Measurements from ENCODE around the gene FBF1. TPM values are rescaled to one million over a fixed set of nuclear protein-coding genes. Genes with fewer than 3 reads are reported as not detected.
"Not testable (repeated sequence)": the region's sequence is repeated elsewhere in the genome, so short reads cannot be mapped to it uniquely, and the experiment has no call there.

Gene FBF1
- total RNA-seq, 1 donor from 2014 or later, result 19.4 TPM

- no peaks in the 10 kb centered on the region for H3K27me3 Mint-ChIP-seq (ENCODE audit: insufficient read depth)
- peaks cover 34% of the 10 kb centered on the region for H3K4me1 Mint-ChIP-seq (ENCODE audit: low read depth)
- no peak for DNase-seq (ENCODE audit: low spot score)
- intact Hi-C loops (cut with micrococcal nuclease), result no loop called here
- no peaks in the 10 kb centered on the region for H3K9me3 Mint-ChIP-seq
- no peak overlapping the region for H3K27ac Mint-ChIP-seq
- H3K4me3 Mint-ChIP-seq, result no peak overlapping the region
- H3K36me3 Mint-ChIP-seq (ENCODE audit: low read depth), result no peaks in the 10 kb centered on the region
Observed at GRCh38 chr17:75869282-75870141, 71.3 kb downstream of the FBF1 start.

- H3K36me3 Mint-ChIP-seq (ENCODE audit: low read depth); H3K27ac Mint-ChIP-seq; H3K27me3 Mint-ChIP-seq (ENCODE audit: insufficient read depth); intact Hi-C loops (cut with micrococcal nuclease); DNase-seq (ENCODE audit: low spot score); H3K4me3 Mint-ChIP-seq; H3K9me3 Mint-ChIP-seq: not testable (repeated sequence)
- H3K4me1 Mint-ChIP-seq (ENCODE audit: low read depth), result peaks cover 36% of the 10 kb centered on the region
Observed at GRCh38 chr17:75868730-75869281, 72.0 kb downstream of the FBF1 start.

DNA sequence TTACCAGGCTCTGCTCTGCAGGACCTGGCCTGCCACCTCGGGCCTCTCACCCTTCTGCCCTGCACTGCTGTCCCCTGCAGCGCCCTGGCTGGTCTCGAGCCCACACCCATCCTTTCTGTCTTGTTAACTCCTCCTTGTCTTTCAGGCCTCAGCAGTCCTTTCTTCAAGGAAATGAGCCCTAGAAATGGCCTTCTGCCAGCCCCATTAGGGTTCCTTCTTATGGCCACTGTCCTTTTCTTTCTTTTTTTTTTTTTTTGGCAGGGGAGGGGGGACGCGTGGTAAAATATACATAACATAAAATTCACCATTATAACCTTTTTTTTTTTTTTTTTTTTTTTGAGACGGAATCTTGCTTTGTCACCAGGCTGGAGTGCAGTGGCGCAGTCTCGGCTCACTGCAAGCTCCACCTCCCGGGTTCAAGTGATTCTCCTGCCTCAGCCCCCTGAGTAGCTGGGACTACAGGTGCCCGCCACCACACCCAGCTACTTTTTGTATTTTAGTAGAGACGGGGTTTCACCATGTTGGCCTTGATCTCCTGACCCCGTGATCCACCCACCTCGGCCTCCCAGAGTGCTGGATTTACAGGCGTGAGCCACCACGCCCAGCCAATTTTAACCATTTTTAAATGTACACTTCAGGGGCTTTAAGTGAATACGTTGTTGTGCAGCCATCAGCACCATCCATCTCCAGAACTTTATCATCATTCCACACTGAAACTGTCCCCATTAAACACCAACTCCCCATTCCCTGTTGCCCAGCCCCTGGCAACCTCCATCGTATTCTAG, 75.2 kb downstream of the FBF1 start:
- intact Hi-C loops (cut with micrococcal nuclease), result not testable (repeated sequence)

DNA sequence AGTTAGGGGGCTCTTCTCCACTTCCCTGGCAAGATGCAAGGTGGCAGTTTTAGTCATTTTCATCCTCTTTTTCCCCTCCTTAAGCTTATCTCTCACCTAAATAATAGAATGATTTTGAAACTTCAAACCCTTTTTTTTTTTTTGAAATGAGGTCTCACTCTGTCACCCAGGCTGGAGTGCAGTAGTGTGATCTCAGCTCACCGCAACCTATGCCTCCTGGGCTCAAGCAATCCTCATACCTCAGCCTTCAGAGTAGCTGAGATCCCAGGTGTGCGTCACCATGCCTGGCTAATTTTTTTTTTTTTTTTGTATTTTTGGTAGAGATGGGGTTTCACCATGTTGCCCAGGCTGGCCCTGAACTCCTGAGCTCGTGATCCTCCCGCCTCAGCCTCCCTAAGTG, 76.0 kb downstream of the FBF1 start:
- H3K4me1 Mint-ChIP-seq (ENCODE audit: low read depth), result peaks cover 21% of the 10 kb centered on the region

More for the DNA sequence above, 75.2 kb downstream of the FBF1 start:
- H3K9me3 Mint-ChIP-seq; DNase-seq (ENCODE audit: low spot score); H3K36me3 Mint-ChIP-seq (ENCODE audit: low read depth); H3K27me3 Mint-ChIP-seq (ENCODE audit: insufficient read depth): not testable (repeated sequence)
- peaks cover 21% of the 10 kb centered on the region for H3K4me1 Mint-ChIP-seq (ENCODE audit: low read depth)
- peak overlapping the region; percentile 50 for H3K4me3 Mint-ChIP-seq
- H3K27ac Mint-ChIP-seq, result peak overlapping the region; percentile 82

DNA sequence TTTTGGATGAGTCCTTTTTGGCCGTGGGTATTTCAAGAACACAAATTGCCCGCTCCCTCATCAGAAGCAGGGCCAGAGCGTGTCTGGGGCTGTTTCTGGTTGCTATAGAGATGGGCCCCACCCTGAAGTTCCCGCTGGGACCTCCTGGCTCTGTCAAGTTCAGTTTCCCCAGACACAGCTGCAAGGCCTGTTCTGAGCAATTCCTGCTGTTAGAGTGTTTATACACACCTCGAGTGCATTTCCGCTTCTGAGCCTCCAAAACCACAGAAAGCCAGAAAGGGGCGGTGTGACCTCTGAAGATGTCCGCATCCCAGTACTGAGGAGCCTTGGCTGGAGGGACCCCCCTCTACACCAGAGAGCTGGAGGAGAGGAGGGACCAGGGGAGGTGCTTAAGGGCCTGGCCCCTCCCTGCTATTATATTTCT, 76.4 kb downstream of the FBF1 start:
- H3K4me3 Mint-ChIP-seq, result peak overlapping the region; percentile 50
- intact Hi-C loops (cut with micrococcal nuclease), result no loop called here

More for the DNA sequence above, 76.0 kb downstream of the FBF1 start:
- peak overlapping the region; percentile 82 for H3K27ac Mint-ChIP-seq
- H3K9me3 Mint-ChIP-seq; intact Hi-C loops (cut with micrococcal nuclease); H3K36me3 Mint-ChIP-seq (ENCODE audit: low read depth); DNase-seq (ENCODE audit: low spot score); H3K27me3 Mint-ChIP-seq (ENCODE audit: insufficient read depth): not testable (repeated sequence)
- H3K4me3 Mint-ChIP-seq, result peak overlapping the region; percentile 50

GRCh38 chr17:75861927-75862317, 78.9 kb downstream of the FBF1 start:
- DNase-seq (ENCODE audit: low spot score), result no peak
- Mint-ChIP-seq H3K9me3 (no peaks in the 10 kb centered on the region), H3K4me1 (ENCODE audit: low read depth) (peaks cover 38% of the 10 kb centered on the region), H3K36me3 (ENCODE audit: low read depth) (peaks cover 1% of the 10 kb centered on the region), H3K4me3 (no peak overlapping the region), H3K27ac (peak overlapping the region; percentile 79), H3K27me3 (ENCODE audit: insufficient read depth) (no peaks in the 10 kb centered on the region)
- intact Hi-C loops (cut with micrococcal nuclease), result no loop called here

More for the DNA sequence above, 76.4 kb downstream of the FBF1 start:
- Mint-ChIP-seq H3K4me1 (ENCODE audit: low read depth) (peaks cover 21% of the 10 kb centered on the region), H3K36me3 (ENCODE audit: low read depth) (peaks cover 1% of the 10 kb centered on the region), H3K9me3 (no peaks in the 10 kb centered on the region), H3K27me3 (ENCODE audit: insufficient read depth) (no peaks in the 10 kb centered on the region), H3K27ac (peak overlapping the region; percentile 82)
- peak; percentile 62 for DNase-seq (ENCODE audit: low spot score)

Other genes starting within 250 kb of the FBF1 start
- 1.4 and 2.7 TPM in 2 replicates for gene ITGB4, start 219.6 kb downstream of the FBF1 start, total RNA-seq
- 48.0 and 49.3 TPM in 2 replicates for gene GALK1, start 175.8 kb downstream of the FBF1 start, total RNA-seq
- 26.0 and 26.9 TPM in 2 replicates for gene UNK, start 156.2 kb downstream of the FBF1 start, total RNA-seq
- 185 and 186 TPM in 2 replicates for gene UNC13D, start 96.6 kb downstream of the FBF1 start, total RNA-seq
- 68.8 and 74.4 TPM in 2 replicates for gene WBP2, start 85.7 kb downstream of the FBF1 start, total RNA-seq
- gene TRIM47, start 62.5 kb downstream of the FBF1 start, total RNA-seq, result 30.5 and 32.7 TPM in 2 replicates
- 45.0 and 53.7 TPM in 2 replicates for gene TRIM65, start 44.1 kb downstream of the FBF1 start, total RNA-seq
- gene MRPL38, start 36.2 kb downstream of the FBF1 start, total RNA-seq, result 151 and 160 TPM in 2 replicates
- 25.3 and 28.2 TPM in 2 replicates for gene ACOX1, start 38.1 kb upstream of the FBF1 start, total RNA-seq
- 10.7 and 15.4 TPM in 2 replicates for gene TEN1, start 38.2 kb upstream of the FBF1 start, total RNA-seq
- 4.9 and 5.3 TPM in 2 replicates for gene CDK3, start 59.8 kb upstream of the FBF1 start, total RNA-seq
- 0.02 and 0.05 TPM in 2 replicates for gene EVPL, start 86.3 kb upstream of the FBF1 start, total RNA-seq
- 177 and 184 TPM in 2 replicates for gene SRP68, start 131.5 kb upstream of the FBF1 start, total RNA-seq
- 3.6 and 3.7 TPM in 2 replicates for gene GALR2, start 133.7 kb upstream of the FBF1 start, total RNA-seq
- 2.7 and 2.9 TPM in 2 replicates for gene ZACN, start 138.1 kb upstream of the FBF1 start, total RNA-seq
- 108 and 116 TPM in 2 replicates for gene EXOC7, start 162.7 kb upstream of the FBF1 start, total RNA-seq
- 0.10 TPM in 1 of 2 replicates, not detected in the other for gene FOXJ1, start 200.2 kb upstream of the FBF1 start, total RNA-seq